HepG2 (cell line): ENCODE results near the gene IQCK. TPM values are rescaled to one million over a fixed set of nuclear protein-coding genes. Genes with fewer than 3 reads are reported as not detected.

Experiments used
- CREM ChIP-seq, 2 experiments: sonication (generic) in 1 of 2; formaldehyde crosslinking in 1 of 2; IDR thresholded peaks; 2 replicates each; pipeline versions ENCODE4 v1.4.0 to v1.6.1; 2016 to 2020; ENCODE audit warnings: antibody characterized with exemption in 1 of 2, mild to moderate bottlenecking in 1 of 2, missing genetic modification reagents in 1 of 2
- DPF2 ChIP-seq: sonication (generic); formaldehyde crosslinking; IDR thresholded peaks from 2 replicates; pipeline ENCODE4 v1.4.0; 2020; ENCODE audit warnings: mild to moderate bottlenecking, low read depth, missing genetic modification reagents, borderline replicate concordance
- FOXA3 ChIP-seq: IDR thresholded peaks from 2 replicates; pipeline ENCODE4 v1.6.1; 2016; ENCODE audit warnings: missing genetic modification reagents, missing compliant biosample characterization
- GZF1 ChIP-seq: sonication (generic); formaldehyde crosslinking; IDR thresholded peaks from 2 replicates; pipeline ENCODE4 v1.5.1; 2020; ENCODE audit warnings: mild to moderate bottlenecking, missing genetic modification reagents
- HMG20A ChIP-seq: IDR thresholded peaks from 2 replicates; pipeline ENCODE4 v1.6.1; 2016; ENCODE audit warnings: borderline replicate concordance
- HOMEZ ChIP-seq: IDR thresholded peaks from 2 replicates; pipeline ENCODE4 v1.6.1; 2016; ENCODE audit warnings: low read depth
- ISL2 ChIP-seq: sonication (generic); formaldehyde crosslinking; IDR thresholded peaks from 2 replicates; pipeline ENCODE4 v1.5.0; 2020; ENCODE audit warnings: missing genetic modification reagents
- NONO ChIP-seq, 2 experiments: fragments of 450-650 bp in 1 of 2; sonication (generic) in 1 of 2; formaldehyde crosslinking in 1 of 2; IDR thresholded peaks in 1 of 2; conservative IDR thresholded peaks in 1 of 2; 2 replicates each; pipeline versions ENCODE4 v1.6.1 to v1.8.0; 2017 to 2022; ENCODE audit warnings: mild to moderate bottlenecking in 1 of 2, missing genetic modification reagents in 1 of 2, moderate library complexity in 1 of 2
- NR2F2 ChIP-seq: IDR thresholded peaks from 2 replicates; pipeline ENCODE4 v1.6.1; 2012; ENCODE audit warnings: low read depth, inconsistent platforms, borderline replicate concordance
- RFXAP ChIP-seq: sonication (generic); formaldehyde crosslinking; IDR thresholded peaks from 2 replicates; pipeline ENCODE4 v1.4.0; 2020; ENCODE audit warnings: missing genetic modification reagents, borderline replicate concordance
- RXRB ChIP-seq: IDR thresholded peaks from 2 replicates; pipeline ENCODE4 v1.6.1; 2016; ENCODE audit warnings: borderline replicate concordance, missing genetic modification reagents, missing compliant biosample characterization
- SOX13 ChIP-seq, 3 experiments: fragments of 450-650 bp in 1 of 3; sonication (generic) in 1 of 3; formaldehyde crosslinking in 1 of 3; IDR thresholded peaks in 2 of 3; conservative IDR thresholded peaks in 1 of 3; 2 replicates each; pipeline versions ENCODE4 v1.5.0 to v1.6.1; 2016 to 2020; ENCODE audit warnings: antibody characterized with exemption in 1 of 3, mild to moderate bottlenecking in 1 of 3, missing compliant biosample characterization in 1 of 3, missing genetic modification reagents in 1 of 3, moderate library complexity in 1 of 3
- SRSF1 ChIP-seq: fragments of 200-400 bp; formaldehyde crosslinking; optimal IDR thresholded peaks from 2 replicates; pipeline ENCODE3; 2017; ENCODE audit warnings: mild to moderate bottlenecking, low read depth, low read length, moderate library complexity
- ZNF720 ChIP-seq: sonication (generic); formaldehyde crosslinking; IDR thresholded peaks from 2 replicates; pipeline ENCODE4 v1.4.0; 2020; ENCODE audit warnings: missing genetic modification reagents
- polyA plus RNA-seq, 8 experiments: library from polyadenylated mRNA; depleted of rRNA in 3 of 8; stranded (reverse) in 7 of 8; unstranded in 1 of 8; fragments of >200 nt; fragmentation: Illumina TruSeq in 4 of 8; extraction: Trizol in 4 of 8; gene quantifications; 2 replicates each; pipeline versions ENCODE4 v1.2.1 to v1.2.3, GENCODE V29; 2011 to 2016; ENCODE audit warnings: low read depth in 4 of 8, missing spikeins in 1 of 8, mixed read lengths in 1 of 8; ENCODE audit not compliant: insufficient read depth in 1 of 8
- total RNA-seq, 5 experiments: library from RNA; depleted of rRNA; stranded (reverse); fragments of >200 nt; fragmentation: Illumina TruSeq; extraction: Trizol; gene quantifications; 2 replicates each; pipeline ENCODE4 v1.2.3, GENCODE V29; 2016; ENCODE audit warnings: low read depth in 1 of 5
- TF ChIP-seq, protein P1 (sequence below): conservative IDR thresholded peaks from 2 replicates; pipeline ENCODE4 v1.6.1; 2018; ENCODE audit warnings: missing genetic modification reagents

IQCK gene
- total and polyA plus RNA-seq, 2 of the 13 experiments (the other 11 are each of a cell fraction or from before 2014, with no cell fraction given) = 5.1 to 7.3 TPM

- TF ChIP-seq SOX13 (IDR thresholded peaks at IDR 0.05) (peak; percentile 64; the same call in 1 of the 2 replicates), SOX13 (CRISPR knock-in tag; conservative IDR thresholded peaks at IDR 0.05 in 1 of 2, IDR thresholded peaks at IDR 0.05 in 1 of 2) (peak in 1 of 2 experiments; percentile 95; a peak in 2 of 4 replicates), GZF1 (no peak), RFXAP (no peak), RXRB (CRISPR knock-in tag) (peak; percentile 61; the same call in 1 of the 2 replicates), DPF2 (CRISPR knock-in tag) (0 out of 2 replicates have a peak, but pooled peaks have one; percentile 34), SRSF1 (no peak), HOMEZ (CRISPR knock-in tag) (peak; percentile 66), ISL2 (peak; percentile 69; the same call in 1 of the 2 replicates), NR2F2 (peak; percentile 50; the same call in 1 of the 2 replicates), HMG20A (CRISPR knock-in tag) (peak; percentile 56; the same call in 1 of the 2 replicates), CREM (IDR thresholded peaks at IDR 0.05) (peak; percentile 39; the same call in 1 of the 2 replicates), CREM (CRISPR knock-in tag; IDR thresholded peaks at IDR 0.05) (no peak), NONO (IDR thresholded peaks at IDR 0.05) (no peak), NONO (CRISPR knock-in tag; conservative IDR thresholded peaks at IDR 0.05) (0 out of 2 replicates have a peak, but pooled peaks have one; percentile 23), FOXA3 (CRISPR knock-in tag) (peak; percentile 94), ZNF720 (CRISPR knock-in tag) (no peak)
- TF ChIP-seq, protein P1, sequence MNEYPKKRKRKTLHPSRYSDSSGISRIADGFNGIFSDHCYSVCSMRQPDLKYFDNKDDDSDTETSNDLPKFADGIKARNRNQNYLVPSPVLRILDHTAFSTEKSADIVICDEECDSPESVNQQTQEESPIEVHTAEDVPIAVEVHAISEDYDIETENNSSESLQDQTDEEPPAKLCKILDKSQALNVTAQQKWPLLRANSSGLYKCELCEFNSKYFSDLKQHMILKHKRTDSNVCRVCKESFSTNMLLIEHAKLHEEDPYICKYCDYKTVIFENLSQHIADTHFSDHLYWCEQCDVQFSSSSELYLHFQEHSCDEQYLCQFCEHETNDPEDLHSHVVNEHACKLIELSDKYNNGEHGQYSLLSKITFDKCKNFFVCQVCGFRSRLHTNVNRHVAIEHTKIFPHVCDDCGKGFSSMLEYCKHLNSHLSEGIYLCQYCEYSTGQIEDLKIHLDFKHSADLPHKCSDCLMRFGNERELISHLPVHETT (CRISPR knock-in tag) = no peak
These were observed 26.6 kb downstream of the IQCK start (continued) for GRCh38 chr16:19744670-19745069.
